Smooth muscle cell (in vitro differentiated cells): ENCODE results near the gene SH3BP1. TPM values are rescaled to one million over a fixed set of nuclear protein-coding genes. Genes with fewer than 3 reads are reported as not detected.
A peak's percentile ranks its signal among the peaks of the same experiment; 100 is the strongest.

Experiments used
- DNase-seq: peaks from one replicate; lab custom pipeline; 2025; ENCODE audit not compliant: unreplicated experiment; lab: John Stamatoyannopoulos, UW
- H2AFZ ChIP-seq: fragments of 200-600 bp; sonication (generic); 2 replicates; pipeline ENCODE4 v1.6.0; 2016; ENCODE audit warnings: antibody characterized with exemption, low read depth, mild to moderate bottlenecking
- H3F3A ChIP-seq: fragments of 200-600 bp; sonication (generic); 2 replicates; pipeline ENCODE4 v1.6.0; 2017; ENCODE audit warnings: antibody characterized with exemption, low read depth
- H3K27ac ChIP-seq: fragments of 200-600 bp; sonication (generic); 2 replicates; pipeline ENCODE4 v1.5.1; 2016; ENCODE audit warnings: low read depth, mild to moderate bottlenecking
- H3K27me3 ChIP-seq: fragments of 200-600 bp; sonication (generic); 2 replicates; pipeline ENCODE4 v1.6.1; 2016; ENCODE audit warnings: low read depth, mild to moderate bottlenecking
- H3K36me3 ChIP-seq: fragments of 200-600 bp; sonication (generic); 2 replicates; pipeline ENCODE4 v1.5.1; 2016; ENCODE audit warnings: low read depth
- H3K4me1 ChIP-seq: fragments of 200-600 bp; sonication (generic); 2 replicates; pipeline ENCODE4 v1.5.1; 2016; ENCODE audit warnings: low read depth
- H3K4me2 ChIP-seq: fragments of 200-600 bp; sonication (generic); 2 replicates; pipeline ENCODE4 v1.6.0; 2016; ENCODE audit warnings: mild to moderate bottlenecking
- H3K4me3 ChIP-seq: fragments of 200-600 bp; sonication (generic); 2 replicates; pipeline ENCODE4 v1.5.1; 2016; ENCODE audit warnings: mild to moderate bottlenecking
- H3K79me2 ChIP-seq: fragments of 200-600 bp; sonication (generic); 2 replicates; pipeline ENCODE4 v1.6.0; 2016; ENCODE audit warnings: low read depth, mild to moderate bottlenecking
- H3K9ac ChIP-seq: fragments of 200-600 bp; sonication (generic); 2 replicates; pipeline ENCODE4 v1.6.0; 2016; ENCODE audit warnings: low read depth
- H3K9me3 ChIP-seq: fragments of 200-600 bp; sonication (generic); replicated peaks from 2 replicates; pipeline ENCODE4 v1.5.1; 2016; ENCODE audit warnings: low read depth
- H4K20me1 ChIP-seq: fragments of 200-600 bp; sonication (generic); 2 replicates; pipeline ENCODE4 v1.6.0; 2016; ENCODE audit warnings: low read depth
- WGBS: methylation state at CpG from one replicate; pipeline ENCODE4 v1.1.7; 2016; ENCODE audit warnings: low lambda C conversion rate; 5-methylcytosine and 5-hydroxymethylcytosine counted together
- polyA plus RNA-seq: library from polyadenylated mRNA; unstranded; fragments of >200 nt; fragmentation: Nextera tagmentation; extraction: Ambion mirVana; gene quantifications from 2 replicates; pipeline ENCODE4 v1.2.1, GENCODE V29; 2016
- total RNA-seq: library from RNA; depleted of rRNA; stranded (reverse); fragments of >200 nt; gene quantifications from 2 replicates; pipeline ENCODE4 v1.2.3, GENCODE V29; 2014
- TF ChIP-seq, protein P1 (sequence below): fragments of 200-600 bp; sonication (generic); IDR thresholded peaks from 2 replicates; pipeline ENCODE4 v1.5.1; 2017; ENCODE audit warnings: borderline replicate concordance, mild to moderate bottlenecking, antibody characterized with exemption; ENCODE audit not compliant: insufficient read depth, poor library complexity, severe bottlenecking

SH3BP1 gene
- total and polyA plus RNA-seq, 2 experiments from 2014 or later = 16.6 to 20.4 TPM

DNA sequence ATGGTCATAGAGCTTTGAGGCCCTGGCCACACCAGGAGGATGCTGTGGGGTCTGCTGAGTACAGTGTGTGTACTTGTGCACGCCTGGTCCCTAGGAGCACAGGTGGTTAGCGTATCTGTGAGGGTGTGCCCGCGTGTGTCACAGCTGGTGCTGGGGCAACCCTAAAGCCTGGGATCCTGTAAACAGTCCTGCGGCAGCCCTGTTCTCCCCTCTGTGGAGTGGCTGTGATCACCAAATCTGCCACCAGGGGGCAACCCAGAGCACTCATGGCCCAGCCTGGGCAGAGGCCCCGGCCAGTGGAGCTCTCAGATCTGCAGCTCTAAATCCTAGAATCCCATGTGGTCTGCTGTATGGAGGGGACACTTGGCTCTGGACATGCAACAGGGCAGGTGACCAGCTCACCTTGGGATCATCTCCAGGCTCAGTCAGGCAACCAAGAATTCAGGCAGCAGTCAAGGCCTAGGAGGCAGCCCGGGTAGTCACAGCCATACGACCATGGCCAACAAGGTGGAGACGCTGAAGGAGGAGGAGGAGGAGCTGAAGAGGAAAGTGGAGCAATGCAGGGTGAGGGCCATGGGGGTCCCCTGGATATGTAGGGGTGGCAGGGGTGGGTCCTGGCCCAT lies 3.9 kb downstream of the SH3BP1 start:
- Histone ChIP-seq H3K27ac (no peak overlapping the region), H3K9me3 (no peaks in the 10 kb centered on the region), H3K4me3 (no peak overlapping the region), H2AFZ (no peak overlapping the region), H4K20me1 (peaks cover 7% of the 10 kb centered on the region), H3K4me1 (peaks cover 19% of the 10 kb centered on the region), H3K36me3 (no peaks in the 10 kb centered on the region), H3F3A (peaks cover 17% of the 10 kb centered on the region), H3K27me3 (no peaks in the 10 kb centered on the region), H3K79me2 (peaks cover 13% of the 10 kb centered on the region), H3K9ac (no peak overlapping the region), H3K4me2 (no peak overlapping the region)
- 50% methylated on average over 9 of the region's 9 CpGs for WGBS
- DNase-seq = peak; percentile 79
- TF ChIP-seq, protein P1, sequence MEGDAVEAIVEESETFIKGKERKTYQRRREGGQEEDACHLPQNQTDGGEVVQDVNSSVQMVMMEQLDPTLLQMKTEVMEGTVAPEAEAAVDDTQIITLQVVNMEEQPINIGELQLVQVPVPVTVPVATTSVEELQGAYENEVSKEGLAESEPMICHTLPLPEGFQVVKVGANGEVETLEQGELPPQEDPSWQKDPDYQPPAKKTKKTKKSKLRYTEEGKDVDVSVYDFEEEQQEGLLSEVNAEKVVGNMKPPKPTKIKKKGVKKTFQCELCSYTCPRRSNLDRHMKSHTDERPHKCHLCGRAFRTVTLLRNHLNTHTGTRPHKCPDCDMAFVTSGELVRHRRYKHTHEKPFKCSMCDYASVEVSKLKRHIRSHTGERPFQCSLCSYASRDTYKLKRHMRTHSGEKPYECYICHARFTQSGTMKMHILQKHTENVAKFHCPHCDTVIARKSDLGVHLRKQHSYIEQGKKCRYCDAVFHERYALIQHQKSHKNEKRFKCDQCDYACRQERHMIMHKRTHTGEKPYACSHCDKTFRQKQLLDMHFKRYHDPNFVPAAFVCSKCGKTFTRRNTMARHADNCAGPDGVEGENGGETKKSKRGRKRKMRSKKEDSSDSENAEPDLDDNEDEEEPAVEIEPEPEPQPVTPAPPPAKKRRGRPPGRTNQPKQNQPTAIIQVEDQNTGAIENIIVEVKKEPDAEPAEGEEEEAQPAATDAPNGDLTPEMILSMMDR = peak; percentile 90

DNA sequence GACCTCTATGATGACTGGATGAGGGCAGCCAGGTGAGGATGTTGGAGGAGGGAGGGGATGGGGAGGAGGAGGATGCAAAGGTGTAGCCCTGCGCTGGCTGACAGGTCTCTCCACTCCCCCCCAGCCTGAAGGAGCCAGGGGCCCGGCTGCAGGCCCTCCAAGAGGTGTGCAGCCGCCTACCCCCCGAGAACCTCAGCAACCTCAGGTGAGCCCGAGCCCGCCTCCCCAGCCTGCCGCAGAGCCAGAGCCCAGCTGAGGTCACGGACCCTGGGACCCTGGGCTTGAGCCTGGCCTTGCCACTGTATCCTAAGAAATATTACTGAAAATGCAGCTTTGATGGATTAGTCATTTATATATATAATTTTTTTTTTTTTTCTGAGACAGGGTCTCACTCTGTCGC lies 7.8 kb downstream of the SH3BP1 start:
- no peaks in the 10 kb centered on the region for H3K9me3 ChIP-seq
- H3K79me2 ChIP-seq = no peaks in the 10 kb centered on the region
- H3K9ac ChIP-seq = no peak overlapping the region
- peaks cover 7% of the 10 kb centered on the region for H4K20me1 ChIP-seq
- H2AFZ ChIP-seq = no peak overlapping the region
- H3F3A ChIP-seq = no peaks in the 10 kb centered on the region
- no peaks in the 10 kb centered on the region for H3K36me3 ChIP-seq
- TF ChIP-seq, protein P1 = no peak
- H3K27ac ChIP-seq = no peak overlapping the region
- H3K4me1 ChIP-seq = no peaks in the 10 kb centered on the region
- no peak for DNase-seq
- no peak overlapping the region for H3K4me3 ChIP-seq
- 99% methylated on average over 9 of the region's 9 CpGs for WGBS
- H3K4me2 ChIP-seq = no peak overlapping the region
- no peaks in the 10 kb centered on the region for H3K27me3 ChIP-seq

DNA sequence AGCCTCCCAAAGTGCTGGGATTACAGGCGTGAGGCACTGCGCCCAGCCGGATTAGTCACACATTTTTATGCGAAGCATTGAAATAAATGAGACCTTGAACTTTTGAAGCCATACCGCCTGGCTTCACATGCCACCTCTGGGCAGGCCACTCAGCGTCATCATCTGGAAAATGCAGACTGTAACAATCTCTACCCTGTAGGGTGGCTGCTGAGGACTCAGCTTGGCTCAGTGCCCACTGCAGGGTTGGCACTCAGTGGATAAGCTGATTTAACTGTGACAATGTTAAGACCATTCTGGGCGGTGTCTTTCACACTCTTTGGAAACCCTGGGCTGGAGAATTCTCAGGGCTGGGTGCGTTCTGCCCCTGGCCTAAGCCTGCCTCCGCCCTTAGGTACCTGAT lies 8.5 kb downstream of the SH3BP1 start:
- no peaks in the 10 kb centered on the region for H3K4me1 ChIP-seq
- no peak overlapping the region for H3K4me2 ChIP-seq
- DNase-seq = no peak
- no peaks in the 10 kb centered on the region for H3K79me2 ChIP-seq
- TF ChIP-seq, protein P1 = no peak
- H4K20me1 ChIP-seq = peaks cover 7% of the 10 kb centered on the region
- WGBS = 97% methylated on average over 9 of the region's 9 CpGs
- H3K9me3 ChIP-seq = no peaks in the 10 kb centered on the region
- no peaks in the 10 kb centered on the region for H3K36me3 ChIP-seq
- no peaks in the 10 kb centered on the region for H3F3A ChIP-seq
- H3K27ac ChIP-seq = no peak overlapping the region
- no peak overlapping the region for H3K4me3 ChIP-seq
- no peak overlapping the region for H2AFZ ChIP-seq
- H3K9ac ChIP-seq = no peak overlapping the region
- no peaks in the 10 kb centered on the region for H3K27me3 ChIP-seq

DNA sequence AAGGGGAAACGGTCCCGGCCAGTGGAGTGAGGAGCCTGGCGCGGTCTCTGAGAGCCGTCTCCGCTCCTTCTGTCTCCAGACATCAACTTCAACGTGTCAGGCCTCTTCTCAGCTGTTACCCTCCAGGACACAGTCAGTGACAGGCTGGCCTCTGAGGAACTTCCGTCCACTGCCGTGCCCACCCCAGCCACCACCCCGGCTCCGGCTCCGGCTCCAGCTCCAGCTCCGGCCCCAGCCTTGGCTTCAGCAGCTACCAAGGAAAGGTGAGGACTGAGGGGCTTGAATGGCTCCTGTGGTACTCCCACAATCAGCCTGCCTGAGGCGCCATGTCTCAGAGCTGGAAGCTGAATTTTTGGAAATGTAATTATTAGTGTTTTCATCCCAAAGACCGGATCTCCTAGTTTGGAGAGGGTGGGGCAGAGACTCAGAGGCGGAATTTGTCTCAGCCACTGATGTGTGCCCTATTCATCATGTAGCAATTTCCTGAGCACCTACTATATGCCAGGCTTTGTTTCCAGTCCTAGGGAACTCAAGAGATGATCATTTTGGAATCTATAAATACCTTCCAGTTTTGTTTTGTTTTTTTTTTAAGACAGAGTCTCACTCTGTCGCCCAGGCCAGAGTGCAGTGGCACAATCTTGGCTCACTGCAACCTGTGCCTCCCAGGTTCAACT lies 11.1 kb downstream of the SH3BP1 start:
- TF ChIP-seq, protein P1 = no peak
- 98% methylated on average over 16 of the region's 17 CpGs for WGBS
- H3K79me2 ChIP-seq = no peaks in the 10 kb centered on the region

More for the DNA sequence above, 11.1 kb downstream of the SH3BP1 start:
- H4K20me1 ChIP-seq = no peaks in the 10 kb centered on the region
- no peaks in the 10 kb centered on the region for H3K4me1 ChIP-seq
- H3K9me3 ChIP-seq = no peaks in the 10 kb centered on the region
- no peak for DNase-seq
- H3K9ac ChIP-seq = no peak overlapping the region
- no peak overlapping the region for H3K4me2 ChIP-seq
- H3K27me3 ChIP-seq = no peaks in the 10 kb centered on the region
- H3K4me3 ChIP-seq = no peak overlapping the region
- no peak overlapping the region for H2AFZ ChIP-seq
- H3K36me3 ChIP-seq = no peaks in the 10 kb centered on the region
- no peaks in the 10 kb centered on the region for H3F3A ChIP-seq
- no peak overlapping the region for H3K27ac ChIP-seq
